GM12872 (cell line): ENCODE data around the gene GSTCD.
A peak's percentile ranks its signal among the peaks of the same experiment; 100 is the strongest.

Experiments
- CTCF ChIP-seq: IDR thresholded peaks from 3 replicates; pipeline ENCODE4 v1.5.1; 2011; ENCODE audit warnings: low read depth, mild to moderate bottlenecking, low read length, moderate library complexity; ENCODE audit not compliant: insufficient read depth

GSTCD gene

GRCh38 chr4:105709081-105709450 lies 482 bp downstream of the GSTCD start:
- TF ChIP-seq CTCF = no peak

- TF ChIP-seq CTCF = no peak
Measured at GRCh38 chr4:105710012-105710600, 1.5 kb downstream of the GSTCD start.

- TF ChIP-seq CTCF = no peak
Measured at GRCh38 chr4:105710678-105711077, 2.1 kb downstream of the GSTCD start.

- TF ChIP-seq CTCF = no peak
Measured at GRCh38 chr4:105712766-105713165, 4.2 kb downstream of the GSTCD start.

GRCh38 chr4:105714071-105714521 lies 5.5 kb downstream of the GSTCD start:
- TF ChIP-seq CTCF = no peak

GRCh38 chr4:105714932-105715331 lies 6.3 kb downstream of the GSTCD start:
- TF ChIP-seq CTCF = no peak

GRCh38 chr4:105715692-105716278 lies 7.2 kb downstream of the GSTCD start:
- peak; percentile 21; the same call in 1 of the 3 replicates for TF ChIP-seq CTCF

GRCh38 chr4:105719204-105719603 lies 10.6 kb downstream of the GSTCD start:
- no peak for TF ChIP-seq CTCF
